ENCODE data around the gene ARHGAP19. TPM values are rescaled to one million over a fixed set of nuclear protein-coding genes. Genes with fewer than 3 reads are reported as not detected.

Gene ARHGAP19
- polyA plus RNA-seq, 3 donors = 8.3 to 10.6 (median 10.2) TPM

DNA sequence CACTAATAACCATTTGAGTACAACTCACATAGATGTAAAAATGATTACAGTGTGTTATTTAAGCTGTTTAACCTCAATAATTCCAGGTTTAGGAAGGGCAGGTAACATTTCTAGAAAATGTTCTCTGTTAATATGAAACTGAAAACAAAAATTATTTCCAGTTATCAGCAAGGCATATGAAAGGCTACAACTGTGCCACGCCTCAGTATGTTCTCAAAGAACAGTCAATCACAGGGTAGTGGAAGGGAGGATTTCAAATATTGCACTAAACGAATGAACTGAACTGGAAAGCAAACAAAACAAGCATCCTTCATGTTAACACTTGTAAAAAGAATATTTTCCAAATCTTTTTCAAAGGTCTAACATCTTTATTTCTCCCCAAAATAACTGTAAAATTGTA is 31.3 kb downstream of the ARHGAP19 start:
- no peak overlapping the region for H3K4me2 ChIP-seq (replicated peaks; ENCODE audit: extremely low read depth, low read length, poor library complexity, severe bottlenecking)
- H3K9ac ChIP-seq (ENCODE audit: insufficient read depth, low read length, poor library complexity, severe bottlenecking) = no peak overlapping the region
- no CpG with 5 or more reads among the region's 2 CpGs for WGBS (ENCODE audit: insufficient coverage)
- no peak overlapping the region for H3K27ac ChIP-seq (ENCODE audit: low read depth in 1 of 2, low read length in 2 of 2)
- peaks cover 49 to 75% of the 10 kb centered on the region in 2 donors for H3K36me3 ChIP-seq (replicated peaks in 1 of 2; ENCODE audit: control insufficient read depth in 1 of 2, insufficient read depth in 2 of 2, low read length in 2 of 2)
- H3K9me3 Mint-ChIP-seq = no peaks in the 10 kb centered on the region
- H3K27me3 ChIP-seq (ENCODE audit: control insufficient read depth in 2 of 2, insufficient read depth in 2 of 2, low read length in 2 of 2) = no peaks in the 10 kb centered on the region
- H3K9me3 ChIP-seq (replicated peaks in 1 of 2; ENCODE audit: control insufficient read depth in 1 of 2, insufficient read depth in 1 of 2, low read length in 2 of 2) = no peaks in the 10 kb centered on the region
- intact Hi-C loops (cut with micrococcal nuclease) = no loop called here
- H3K4me1 ChIP-seq (ENCODE audit: control insufficient read depth in 1 of 2, insufficient read depth in 2 of 2, low read length in 2 of 2) = no peaks in the 10 kb centered on the region
- H3K4me3 Mint-ChIP-seq = no peak overlapping the region
- no peak for DNase-seq
- no peak overlapping the region for H3K4me3 ChIP-seq (replicated peaks in 1 of 3; ENCODE audit: low read depth in 2 of 3, low read length in 3 of 3)
- no peak overlapping the region for H3K27ac Mint-ChIP-seq
- H4K20me1 ChIP-seq (ENCODE audit: insufficient read depth, low read length) = no peaks in the 10 kb centered on the region
- peaks cover 34% of the 10 kb centered on the region for H3K79me2 ChIP-seq (ENCODE audit: insufficient read depth, low read length)
- peaks cover 55 to 82% of the 10 kb centered on the region in 2 donors for H3K36me3 Mint-ChIP-seq
- H3K27me3 Mint-ChIP-seq (ENCODE audit: low read depth in 3 of 3) = no peaks in the 10 kb centered on the region
- no peak for TF ChIP-seq CTCF (IDR thresholded peaks at IDR 0.05)
- peaks cover under 1% of the 10 kb centered on the region for H3K4me1 Mint-ChIP-seq
- H2AFZ ChIP-seq (ENCODE audit: insufficient read depth, low read depth, low read length, poor library complexity, severe bottlenecking) = no peak overlapping the region

GRCh38 chr10:97259119-97259518 is 33.3 kb downstream of the ARHGAP19 start:
- TF ChIP-seq CTCF (IDR thresholded peaks at IDR 0.05) = no peak
- H3K27me3 Mint-ChIP-seq (ENCODE audit: low read depth in 3 of 3) = peaks cover 0 to 3% (median 0%) of the 10 kb centered on the region in 3 donors
- Histone ChIP-seq H3K27me3 (ENCODE audit: control insufficient read depth in 2 of 2, insufficient read depth in 2 of 2, low read length in 2 of 2) (no peaks in the 10 kb centered on the region), H3K9me3 (replicated peaks in 1 of 2; ENCODE audit: control insufficient read depth in 1 of 2, insufficient read depth in 1 of 2, low read length in 2 of 2) (no peaks in the 10 kb centered on the region), H3K4me1 (ENCODE audit: control insufficient read depth in 1 of 2, insufficient read depth in 2 of 2, low read length in 2 of 2) (no peaks in the 10 kb centered on the region), H3K4me3 (replicated peaks in 1 of 3; ENCODE audit: low read depth in 2 of 3, low read length in 3 of 3) (no peak overlapping the region), H3K36me3 (replicated peaks in 1 of 2; ENCODE audit: control insufficient read depth in 1 of 2, insufficient read depth in 2 of 2, low read length in 2 of 2) (peaks cover 52 to 75% of the 10 kb centered on the region in 2 donors), H3K27ac (ENCODE audit: low read depth in 1 of 2, low read length in 2 of 2) (peak overlapping the region in 1 of 2 donors; percentile 4), H2AFZ (ENCODE audit: insufficient read depth, low read depth, low read length, poor library complexity, severe bottlenecking) (no peak overlapping the region), H3K79me2 (ENCODE audit: insufficient read depth, low read length) (peaks cover 15% of the 10 kb centered on the region), H3K9ac (ENCODE audit: insufficient read depth, low read length, poor library complexity, severe bottlenecking) (no peak overlapping the region), H4K20me1 (ENCODE audit: insufficient read depth, low read length) (no peaks in the 10 kb centered on the region), H3K4me2 (replicated peaks; ENCODE audit: extremely low read depth, low read length, poor library complexity, severe bottlenecking) (no peak overlapping the region)
- no peaks in the 10 kb centered on the region for H3K9me3 Mint-ChIP-seq
- DNase-seq = no peak
- peaks cover 3% of the 10 kb centered on the region for H3K4me1 Mint-ChIP-seq
- WGBS (ENCODE audit: insufficient coverage) = no CpG with 5 or more reads among the region's 1 CpG
- intact Hi-C loops (cut with micrococcal nuclease) = no loop called here
- H3K36me3 Mint-ChIP-seq = peaks cover 63 to 85% of the 10 kb centered on the region in 2 donors
- H3K27ac Mint-ChIP-seq = no peak overlapping the region
- no peak overlapping the region for H3K4me3 Mint-ChIP-seq
